HG03342 (cell line): Measurements from ENCODE around the gene NFIB.

ENCODE experiments used
- ATAC-seq: cut with Tn5 transposase; IDR thresholded peaks from one replicate; pipeline ENCODE4 v1.9.1; 2021; ENCODE audit warnings: mild to moderate bottlenecking, moderate library complexity; ENCODE audit not compliant: unreplicated experiment

Gene NFIB

DNA sequence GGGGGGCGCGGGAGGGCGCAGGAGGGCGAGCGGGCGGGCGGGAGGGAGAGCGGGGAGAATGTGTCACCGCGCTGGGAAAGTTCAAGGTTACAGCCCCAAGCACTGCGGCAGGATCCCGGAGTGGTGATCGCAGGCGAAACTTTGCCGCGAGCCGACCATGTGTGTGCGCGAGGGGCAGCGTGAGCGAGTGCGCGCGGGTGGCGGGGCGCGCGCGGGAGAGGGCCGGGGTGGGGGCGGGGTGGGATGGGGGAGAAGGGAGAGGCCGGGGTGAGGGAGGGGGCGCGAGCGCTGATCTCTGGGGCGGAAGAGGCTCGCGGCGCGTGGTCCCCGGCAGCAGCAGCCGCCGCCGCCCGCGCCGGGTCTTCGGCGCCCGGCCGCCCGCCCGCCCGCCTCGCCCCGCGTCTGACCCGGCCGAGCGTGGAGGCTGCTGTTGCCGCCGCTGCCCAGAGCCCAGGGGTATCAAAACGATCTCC lies at the start of gene NFIB:
TSS of gene NFIB (minus strand) at position 191 of the 473 bp plus-strand sequence. CDS start 630 bp downstream, outside the sequence.
- ATAC-seq: no peak

DNA sequence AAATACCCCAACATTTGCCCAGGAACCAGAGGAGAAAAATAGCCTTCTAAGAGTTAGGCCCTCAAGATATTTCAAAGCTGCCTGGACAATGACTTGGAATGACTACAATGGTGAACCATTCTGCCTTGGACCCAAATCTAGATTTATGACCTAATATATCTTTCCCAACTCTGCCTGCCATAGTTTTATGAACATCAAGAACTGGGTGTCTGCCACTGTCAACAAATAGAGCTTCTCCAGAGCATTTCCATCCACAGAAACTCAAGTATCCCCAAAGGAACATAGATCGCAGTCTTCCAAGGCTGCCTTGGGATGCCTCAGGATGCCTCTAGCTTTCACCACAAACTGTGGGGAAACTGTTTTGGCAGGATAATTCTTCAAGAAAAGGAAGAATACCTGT lies 48.2 kb upstream of the NFIB start:
- ATAC-seq: no peak

DNA sequence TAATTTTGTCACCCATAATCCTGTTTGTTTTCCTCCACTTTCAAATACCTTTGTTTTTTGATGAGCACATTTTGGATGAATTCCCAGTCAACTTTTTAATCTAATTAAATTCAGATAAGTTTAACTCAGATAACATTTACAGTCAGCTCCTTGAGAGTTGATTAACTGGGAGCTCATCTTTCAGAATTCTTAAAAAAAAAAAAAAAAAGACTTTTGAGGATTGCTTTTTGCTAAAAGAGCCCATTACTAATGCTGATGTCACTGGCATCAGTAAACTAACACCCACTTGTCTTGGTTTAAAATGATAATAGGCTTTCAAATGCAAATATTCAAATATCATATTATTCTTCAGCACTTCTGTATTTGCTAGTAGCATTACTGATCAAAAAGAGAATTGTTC lies 47.1 kb upstream of the NFIB start:
- ATAC-seq: no peak

DNA sequence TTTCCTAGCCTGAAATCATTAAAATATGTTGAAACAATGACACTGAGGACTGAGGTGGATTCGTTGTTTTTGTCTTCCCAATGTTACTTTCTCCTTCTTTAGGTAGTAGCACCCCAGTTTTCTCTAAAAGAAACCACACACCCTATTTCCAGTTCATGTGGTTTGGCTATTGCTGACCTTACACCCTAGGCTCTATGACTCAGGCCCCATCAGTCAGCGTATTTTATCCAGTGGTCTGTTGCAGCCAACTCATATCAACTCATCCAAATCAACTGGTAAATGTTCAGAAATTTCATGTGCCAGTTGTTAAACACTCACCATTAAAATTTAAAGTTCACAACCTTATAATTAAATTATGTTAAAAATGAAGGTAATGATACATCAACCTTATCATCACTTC lies 44.6 kb upstream of the NFIB start:
- ATAC-seq: no peak

DNA sequence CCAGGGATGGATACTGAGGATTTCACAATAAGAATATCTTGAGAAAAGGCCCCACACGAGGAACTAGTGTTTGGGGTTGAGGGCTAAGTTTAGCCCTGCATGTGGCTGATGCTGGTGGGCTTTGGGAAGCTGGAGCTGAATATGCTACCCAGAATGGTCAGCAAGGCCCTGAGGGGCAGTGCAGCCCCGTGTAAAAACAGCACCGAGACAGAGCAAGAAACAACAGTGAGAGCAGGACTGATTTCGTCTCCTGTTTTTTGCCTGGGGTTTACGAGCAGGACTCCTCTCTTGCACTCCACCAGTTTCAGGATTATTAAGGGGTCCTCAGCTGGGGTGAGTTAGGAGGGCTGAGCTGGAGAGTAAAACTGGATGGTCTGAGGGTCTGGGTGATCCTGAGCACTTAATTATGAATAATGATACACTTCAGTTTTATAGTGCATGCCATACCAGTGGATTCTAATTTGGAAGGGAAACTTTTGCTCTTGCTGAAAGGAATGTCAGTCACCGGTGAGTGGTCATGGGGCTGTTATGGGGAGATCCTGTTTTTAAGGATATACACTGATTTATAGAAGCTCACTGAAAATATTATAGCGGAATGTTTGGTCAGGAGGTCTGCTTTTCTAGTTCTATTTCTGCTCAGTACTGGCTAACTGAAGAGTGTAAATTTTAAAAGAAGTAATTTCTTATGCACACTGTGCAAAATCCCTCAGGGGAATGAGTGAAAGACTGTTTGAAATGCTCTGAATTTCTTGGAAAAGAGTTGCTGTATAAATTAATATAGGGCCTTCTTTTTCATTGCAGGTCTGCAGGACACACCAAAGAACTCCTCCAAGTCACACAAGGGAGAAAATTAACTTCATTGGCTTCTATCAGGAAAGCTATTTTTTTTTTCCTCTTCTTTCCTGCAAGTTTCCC lies 42.7 kb upstream of the NFIB start:
- ATAC-seq: no peak

DNA sequence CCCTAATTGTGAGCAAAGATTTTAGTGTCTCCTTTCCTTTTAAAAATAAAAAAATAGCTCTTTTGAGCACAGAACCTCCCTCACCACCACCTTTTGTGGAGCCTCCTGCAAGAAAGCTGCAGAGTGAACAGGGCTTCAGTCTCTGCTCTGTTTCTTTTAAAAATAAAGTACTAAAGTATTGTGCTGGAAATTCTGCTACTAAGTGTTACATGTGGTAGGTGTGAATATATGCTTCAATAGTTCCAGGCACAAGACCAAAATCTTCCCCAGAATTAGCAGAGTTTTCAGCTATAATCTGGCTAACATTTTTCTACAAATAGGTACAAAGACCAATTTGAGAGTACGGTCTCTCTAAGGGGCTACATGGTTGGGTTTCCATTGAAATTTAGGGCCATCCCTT lies 40.3 kb upstream of the NFIB start:
- no peak for ATAC-seq

DNA sequence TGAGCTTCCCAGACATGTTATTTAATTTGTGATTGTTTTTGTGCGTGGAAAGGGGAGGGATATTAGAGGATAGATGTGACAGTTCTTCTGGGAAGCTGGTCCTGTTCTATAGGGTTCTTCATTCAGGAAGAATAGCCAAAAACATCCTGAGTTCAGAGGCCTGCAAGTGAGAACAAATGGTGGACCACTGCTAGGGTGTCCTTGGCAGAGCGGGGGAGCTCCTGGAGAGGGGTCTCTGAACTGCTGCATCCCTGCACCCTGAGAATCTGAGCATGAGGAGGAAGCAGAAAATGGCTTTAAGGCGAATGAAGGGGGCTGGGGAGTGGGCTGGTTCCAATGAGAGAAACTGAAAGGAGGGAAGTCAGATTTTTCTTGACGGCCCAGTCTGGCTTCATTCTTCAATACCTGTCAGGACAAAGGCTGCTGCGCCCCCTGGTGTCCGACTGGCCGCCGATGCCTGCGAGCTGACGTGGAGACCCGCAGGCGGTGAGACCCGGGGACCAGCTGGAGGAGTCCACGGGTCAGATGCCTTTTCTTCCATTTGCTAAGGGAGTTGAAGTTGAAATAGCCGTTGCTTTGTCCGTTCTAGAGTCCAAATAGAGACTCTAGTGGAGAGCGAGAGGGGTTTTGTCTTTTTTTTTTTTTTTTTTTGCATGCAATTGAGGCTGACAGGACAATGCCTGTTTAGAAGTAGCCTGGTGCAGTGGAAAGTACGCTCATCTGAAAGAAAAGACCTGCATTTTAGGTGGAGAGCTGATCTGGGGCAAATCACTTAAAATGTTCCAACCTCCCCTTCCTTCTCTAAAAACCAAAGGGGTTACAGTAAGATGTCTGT lies 39.5 kb upstream of the NFIB start:
- ATAC-seq: peak; percentile 84

DNA sequence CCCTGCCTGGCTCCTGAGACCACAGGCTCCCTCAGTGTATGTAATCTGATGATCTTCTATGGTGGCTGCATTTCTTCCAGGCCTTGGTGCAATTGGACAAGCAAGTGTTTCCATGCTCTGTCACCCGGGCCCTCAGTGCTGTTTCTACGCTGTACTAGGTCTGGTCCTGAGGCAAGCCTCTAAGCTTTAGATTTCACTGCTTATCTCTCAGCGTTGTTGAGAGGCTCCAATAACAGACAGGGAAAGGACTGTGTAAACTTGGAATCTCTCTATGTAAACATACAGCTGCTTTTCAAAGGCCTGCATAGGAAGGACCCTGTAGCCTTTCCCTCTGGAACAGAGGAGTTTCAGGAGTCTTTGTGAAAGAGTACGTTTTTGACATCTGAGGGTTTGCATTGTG lies 38.6 kb upstream of the NFIB start:
- ATAC-seq: no peak

DNA sequence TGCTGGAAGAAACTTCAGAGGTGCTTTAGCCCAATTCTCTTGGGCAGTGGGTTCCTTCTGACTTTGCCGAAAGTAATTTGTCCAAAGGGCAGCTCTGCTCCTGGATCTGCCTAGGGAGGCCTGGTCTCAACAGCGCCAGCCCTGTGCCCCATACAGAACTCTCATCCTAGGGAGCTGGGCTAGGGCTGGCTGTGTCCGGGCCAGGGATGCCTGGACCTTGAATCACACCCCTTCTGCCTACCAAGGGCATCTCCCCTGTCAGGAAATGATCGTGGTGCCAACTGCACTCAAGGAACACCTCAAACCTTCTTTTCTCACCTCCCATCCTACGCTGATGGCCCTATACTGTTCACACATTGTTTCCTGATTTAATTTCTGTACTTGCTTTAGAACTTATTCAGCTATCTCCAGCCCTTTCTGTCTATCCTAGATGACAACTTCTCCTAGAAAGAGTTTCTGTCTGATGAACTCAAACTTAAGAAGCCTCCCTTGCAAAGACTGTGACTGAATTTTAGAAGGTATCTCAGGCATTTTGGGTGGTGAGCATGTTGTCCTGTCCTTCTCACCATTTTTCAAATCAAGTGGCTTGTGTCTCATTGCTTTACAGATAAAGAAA lies 37.4 kb upstream of the NFIB start:
- ATAC-seq: no peak

DNA sequence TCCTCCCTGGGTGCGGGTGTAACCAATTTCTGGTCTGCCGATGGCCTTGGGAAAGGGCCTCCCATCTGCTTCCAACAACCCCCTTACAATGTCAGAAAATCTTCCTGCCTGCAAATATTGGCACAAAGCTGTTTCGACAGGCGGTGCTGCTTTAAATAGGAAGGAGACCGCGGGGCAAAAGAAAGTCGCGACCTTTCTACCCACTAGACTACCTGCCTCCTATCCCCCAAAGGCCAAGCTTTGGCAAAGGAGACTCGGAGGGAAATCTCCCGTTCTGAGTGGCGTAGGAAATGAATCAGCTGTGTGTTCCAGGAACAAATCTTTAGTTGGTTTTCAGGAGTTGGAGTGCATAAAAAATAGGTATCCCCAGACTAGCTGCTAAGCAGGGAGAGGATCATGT lies 36.8 kb upstream of the NFIB start:
- no peak for ATAC-seq

DNA sequence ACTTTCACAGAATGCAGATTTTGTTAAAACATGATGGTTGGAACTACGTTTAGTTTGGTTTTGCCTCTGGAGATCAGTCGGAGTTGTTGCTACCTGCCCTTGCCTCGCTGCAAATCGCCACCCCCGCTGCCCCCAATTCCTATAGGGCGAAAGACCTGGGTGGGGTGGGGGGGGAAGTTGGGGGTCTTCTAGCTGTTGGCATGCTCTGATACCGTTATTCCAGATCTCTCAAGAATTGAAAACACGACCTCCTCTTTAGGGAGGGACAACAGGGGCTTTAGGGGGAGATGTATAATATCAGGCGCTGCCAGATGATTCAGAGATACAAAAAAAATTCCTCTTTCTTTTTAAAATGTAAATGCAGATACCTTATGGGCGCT lies 36.4 kb upstream of the NFIB start:
- no peak for ATAC-seq

DNA sequence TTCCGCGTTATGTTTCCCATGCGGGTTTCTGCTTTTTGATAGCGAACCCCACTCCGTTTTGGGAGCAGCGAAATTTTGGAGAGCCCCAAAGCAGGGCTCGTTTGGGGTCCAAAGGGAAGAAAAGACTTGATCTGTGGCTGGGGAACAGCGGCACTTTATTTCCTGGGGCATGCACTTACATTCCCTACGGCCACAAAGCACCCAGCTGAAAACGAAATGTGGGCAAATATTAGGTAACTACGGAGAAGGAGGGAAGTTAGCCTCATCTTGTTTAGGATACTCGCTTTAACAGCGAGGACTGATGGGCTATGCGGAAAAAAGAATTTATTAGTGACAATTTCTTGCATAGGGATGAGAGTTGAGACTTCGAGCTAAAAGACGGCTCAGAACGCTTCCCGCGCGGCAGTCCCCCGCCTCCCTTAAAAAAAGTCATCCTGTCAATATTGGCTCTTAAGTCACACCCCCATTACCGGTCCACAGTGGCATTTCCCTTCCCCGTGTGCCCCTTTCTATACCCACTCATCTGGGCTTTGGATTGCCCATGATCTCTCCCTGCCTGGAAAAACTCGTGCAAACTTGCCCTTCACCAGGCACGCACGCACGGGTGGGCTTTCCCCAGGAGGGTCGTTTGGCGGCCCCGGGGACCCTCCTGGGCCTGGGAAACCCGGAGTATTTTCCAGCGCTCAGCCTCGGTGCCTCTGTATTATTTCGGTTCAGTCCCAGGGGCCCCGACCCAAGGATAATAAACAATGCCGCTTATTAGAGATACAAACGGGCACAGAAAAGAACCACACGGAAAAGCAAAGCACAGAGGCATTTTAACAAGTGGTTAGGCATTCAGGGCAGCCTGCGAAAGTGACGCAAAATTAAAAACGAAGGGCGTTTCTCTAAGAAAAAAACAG lies 35.8 kb upstream of the NFIB start:
- no peak for ATAC-seq

DNA sequence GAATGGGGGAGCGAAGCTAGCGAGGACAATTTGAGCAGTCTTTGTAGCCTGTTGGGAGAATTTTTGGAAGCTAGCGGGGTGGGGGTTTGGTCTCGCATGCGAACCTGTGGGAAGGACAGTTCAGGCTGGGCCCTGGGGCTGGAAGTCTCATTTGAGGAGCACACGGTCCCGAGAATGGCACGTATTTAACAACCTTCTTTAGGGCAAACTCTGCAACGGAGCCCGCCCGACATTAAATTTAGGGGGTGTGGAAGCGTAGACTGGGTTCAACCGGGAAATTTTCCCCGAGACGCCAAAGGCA lies 35.2 kb upstream of the NFIB start:
- no peak for ATAC-seq

DNA sequence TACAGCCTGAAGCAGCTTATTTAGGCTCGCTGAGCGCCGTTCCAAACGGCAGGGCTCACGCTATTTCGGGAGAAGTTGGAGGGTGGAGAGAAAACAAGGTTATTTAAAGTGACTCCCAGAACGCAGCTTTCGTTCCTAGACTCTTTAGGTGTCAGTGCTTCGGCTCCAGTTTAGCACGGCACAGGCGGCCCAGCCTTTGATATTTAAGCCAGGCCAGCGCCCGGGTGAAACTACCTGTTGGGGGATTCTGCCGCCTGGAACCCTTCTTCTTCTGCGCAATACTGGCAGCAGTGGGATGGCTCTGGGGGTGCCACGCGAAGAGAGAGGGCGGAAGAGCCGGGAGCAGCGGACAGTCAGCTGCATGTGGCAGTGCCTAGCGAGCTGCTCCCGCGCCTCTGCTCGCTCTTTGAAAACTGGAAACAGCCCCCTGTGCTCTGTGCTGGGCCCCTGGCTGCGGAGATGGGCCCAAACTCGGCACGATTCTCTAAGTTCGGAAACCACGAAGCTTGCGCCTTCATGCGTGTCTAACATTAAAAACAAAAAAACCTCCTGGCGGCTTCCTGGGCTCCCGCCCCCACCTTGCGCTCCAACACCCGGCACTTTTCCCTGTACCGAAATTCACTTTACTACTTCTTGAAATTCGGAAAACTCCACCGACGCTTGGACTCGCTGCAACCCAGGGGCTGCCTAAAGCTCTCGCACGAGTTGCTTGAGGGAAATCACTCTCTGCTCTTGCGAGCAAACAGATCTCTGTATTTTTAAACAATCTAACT lies 34.6 kb upstream of the NFIB start:
- ATAC-seq: no peak

DNA sequence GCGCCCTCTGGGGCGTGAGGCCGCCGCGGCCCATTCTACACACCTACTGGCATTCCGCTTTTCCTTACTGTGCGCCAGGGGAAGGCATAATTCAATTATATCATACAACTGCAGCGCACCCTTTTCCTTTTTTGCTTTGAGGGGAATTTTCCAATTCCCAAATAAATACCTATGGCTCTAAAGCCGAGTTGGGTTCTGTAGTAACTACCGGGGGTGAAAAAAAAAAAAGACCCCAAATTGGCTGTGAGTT lies 34.1 kb upstream of the NFIB start:
- ATAC-seq: no peak

DNA sequence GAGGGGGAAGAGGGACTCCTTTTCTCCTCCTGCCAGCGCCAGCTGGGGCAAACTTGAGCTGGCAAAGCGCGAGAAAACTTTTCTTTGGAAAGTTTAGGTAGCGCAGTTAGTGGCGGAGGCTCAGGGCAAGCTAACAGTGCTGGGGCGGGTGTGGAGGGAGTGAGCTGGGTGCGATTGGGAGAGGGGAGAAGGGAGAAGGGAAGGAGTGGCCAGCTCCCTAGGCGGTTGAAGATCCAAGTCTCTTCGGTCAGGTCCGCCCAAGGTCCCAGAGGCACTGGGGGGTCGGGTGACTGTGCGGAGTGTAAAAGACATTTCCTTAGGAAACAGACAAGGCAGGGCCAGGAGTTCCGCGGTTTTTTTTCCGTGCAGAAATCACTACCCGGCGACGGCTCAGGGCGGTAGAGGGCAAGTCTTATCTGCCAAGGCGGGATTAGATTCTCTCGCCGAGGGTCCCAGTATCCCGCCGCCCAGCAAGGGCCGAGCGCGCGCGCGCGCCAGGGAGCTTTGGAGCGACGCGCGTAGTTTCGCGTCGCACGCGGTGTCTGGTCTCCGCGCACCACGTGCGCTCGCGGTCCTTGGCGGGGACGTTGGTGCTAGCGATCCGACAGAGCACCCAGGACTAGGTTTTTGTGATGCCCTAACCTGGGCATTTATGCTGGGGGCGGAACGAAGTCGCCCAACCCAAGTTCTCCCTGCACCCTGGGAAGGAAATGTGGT lies 33.6 kb upstream of the NFIB start:
- no peak for ATAC-seq

DNA sequence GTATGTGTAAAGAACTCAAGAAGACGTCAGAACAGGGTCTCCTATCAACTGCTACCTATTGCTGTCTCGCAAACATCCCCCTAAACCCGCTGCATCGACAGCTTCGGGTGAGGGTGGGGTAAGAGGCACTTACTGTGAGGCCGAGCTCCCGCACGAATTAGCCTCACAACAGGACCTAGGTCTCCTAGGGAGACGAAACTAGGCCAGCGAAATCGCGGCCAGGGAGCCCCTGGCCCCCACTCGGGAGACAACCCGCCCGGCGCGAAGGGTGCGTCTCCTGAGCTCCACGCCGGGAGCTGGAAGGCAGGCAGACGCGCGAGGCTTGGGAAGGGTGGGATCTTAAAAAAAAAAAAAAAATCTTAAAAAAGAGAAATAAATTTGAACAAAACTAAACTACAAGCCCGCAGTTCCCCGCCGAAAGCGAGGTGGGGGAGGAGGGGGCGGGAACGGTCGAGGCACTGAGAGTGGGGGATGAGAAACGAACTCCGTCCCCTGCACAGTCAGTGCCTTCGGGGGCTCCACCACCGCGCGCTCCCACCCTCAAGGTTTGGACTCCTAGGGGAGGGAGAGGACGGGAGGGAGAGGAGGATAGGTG lies 33.0 kb upstream of the NFIB start:
- ATAC-seq: no peak

DNA sequence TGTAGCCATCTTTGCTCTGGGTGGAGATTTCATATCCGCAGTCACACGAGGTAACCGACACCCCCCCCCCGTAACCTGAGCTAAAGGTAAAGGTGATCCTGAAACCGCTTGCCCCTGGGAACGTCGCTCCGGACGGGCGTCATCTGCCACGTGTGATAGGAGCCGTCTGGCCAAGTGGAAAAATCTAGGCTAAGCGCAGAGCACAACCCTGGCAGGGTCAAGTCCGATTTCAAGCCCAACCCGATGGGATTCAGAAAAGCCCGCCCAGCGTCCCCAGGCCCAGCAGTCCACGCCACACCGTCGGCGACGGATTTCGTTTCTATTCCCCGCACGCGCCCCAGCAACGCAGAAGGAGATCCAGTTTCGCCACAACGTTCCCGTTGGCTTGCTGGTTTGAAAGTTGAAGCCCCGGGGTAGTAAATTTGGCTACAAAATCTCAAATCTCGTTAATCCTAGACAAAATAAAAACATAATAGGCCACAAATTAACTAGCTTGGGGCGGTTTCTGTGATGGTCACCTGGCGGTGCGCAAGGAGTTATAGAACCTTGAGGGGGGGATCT lies 32.4 kb upstream of the NFIB start:
- ATAC-seq: no peak
